OCI-LY3 (cell line): Measurements from ENCODE around the gene ARL8A.
A peak's percentile ranks its signal among the peaks of the same experiment; 100 is the strongest.

Experiments
- H2AFZ ChIP-seq: fragments of 200-600, 300-600 bp; shearing (Covaris generic); 2 replicates; pipeline ENCODE4 v1.6.0; 2014; ENCODE audit warnings: antibody characterized with exemption, low read depth, low read length
- H3K27ac ChIP-seq: fragments of 200-600, 300-600 bp; sonication (generic); 2 replicates; pipeline ENCODE4 v1.5.1; 2014; ENCODE audit warnings: mild to moderate bottlenecking, low read length, moderate library complexity, mixed read lengths
- H3K27me3 ChIP-seq: fragments of 200-600, 300-600 bp; sonication (generic); 2 replicates; pipeline ENCODE4 v1.6.1; 2014; ENCODE audit warnings: low read depth, low read length, mixed read lengths
- H3K36me3 ChIP-seq: fragments of 200-600, 300-600 bp; sonication (generic); replicated peaks from 2 replicates; pipeline ENCODE3; 2014; ENCODE audit warnings: low read depth, low read length, mixed read lengths
- H3K4me1 ChIP-seq: fragments of 300-600, 200-600 bp; sonication (generic); 2 replicates; pipeline ENCODE4 v1.6.1; 2014; ENCODE audit warnings: low read length, mixed read lengths
- H3K4me2 ChIP-seq: fragments of 200-600, 300-600 bp; sonication (generic); 2 replicates; pipeline ENCODE4 v1.6.1; 2014; ENCODE audit warnings: low read length, mixed read lengths
- H3K4me3 ChIP-seq: fragments of 300-600, 200-600 bp; sonication (generic); 2 replicates; pipeline ENCODE4 v1.5.1; 2014; ENCODE audit warnings: antibody characterized with exemption, mild to moderate bottlenecking, low read length, moderate library complexity
- H3K79me2 ChIP-seq: fragments of 300-600, 200-600 bp; shearing (Covaris generic); 2 replicates; pipeline ENCODE4 v1.6.1; 2014; ENCODE audit warnings: mild to moderate bottlenecking, low read length, mixed read lengths
- H3K9ac ChIP-seq: fragments of 300-600, 200-600 bp; shearing (Covaris generic); 2 replicates; pipeline ENCODE4 v1.6.0; 2014; ENCODE audit warnings: mild to moderate bottlenecking, low read length, moderate library complexity
- H3K9me3 ChIP-seq: fragments of 200-600, 300-600 bp; shearing (Covaris generic); 2 replicates; pipeline ENCODE4 v1.6.1; 2014; ENCODE audit warnings: low read length, mixed read lengths; ENCODE audit not compliant: insufficient read depth
- H4K20me1 ChIP-seq: fragments of 200-600, 300-600 bp; sonication (generic); 2 replicates; pipeline ENCODE4 v1.6.1; 2016; ENCODE audit warnings: low read length, mixed read lengths; ENCODE audit not compliant: insufficient read depth
- CTCF ChIP-seq: fragments of 200-600, 300-600 bp; sonication (generic); IDR thresholded peaks from 2 replicates; pipeline ENCODE4 v1.5.1; 2014; ENCODE audit warnings: antibody characterized with exemption, low read length, low read depth
- EZH2phosphoT487 ChIP-seq: fragments of 200-600 bp; shearing (Covaris generic); IDR thresholded peaks from 2 replicates; pipeline ENCODE4 v1.6.1; 2018; ENCODE audit warnings: antibody characterized with exemption, mixed run types, low read depth

The ARL8A gene

GRCh38 chr1:202121006-202121405 is 23.5 kb downstream of the ARL8A start:
- H3K9me3 ChIP-seq = no peaks in the 10 kb centered on the region
- H3K27me3 ChIP-seq = peaks cover 27% of the 10 kb centered on the region
- H2AFZ ChIP-seq = no peak overlapping the region
- H3K9ac ChIP-seq = no peak overlapping the region
- H3K4me2 ChIP-seq = no peak overlapping the region
- no peak overlapping the region for H3K27ac ChIP-seq
- no peaks in the 10 kb centered on the region for H4K20me1 ChIP-seq
- no peaks in the 10 kb centered on the region for H3K36me3 ChIP-seq
- TF ChIP-seq EZH2phosphoT487 (no peak), CTCF (no peak)
- peaks cover 5% of the 10 kb centered on the region for H3K4me1 ChIP-seq
- no peaks in the 10 kb centered on the region for H3K79me2 ChIP-seq
- H3K4me3 ChIP-seq = no peak overlapping the region

GRCh38 chr1:202117898-202118371 is 26.6 kb downstream of the ARL8A start:
- Histone ChIP-seq H3K79me2 (no peaks in the 10 kb centered on the region), H2AFZ (no peak overlapping the region), H4K20me1 (no peaks in the 10 kb centered on the region), H3K4me3 (no peak overlapping the region), H3K9ac (no peak overlapping the region), H3K4me1 (peaks cover 23% of the 10 kb centered on the region), H3K9me3 (no peaks in the 10 kb centered on the region), H3K36me3 (no peaks in the 10 kb centered on the region), H3K4me2 (no peak overlapping the region), H3K27me3 (peaks cover 16% of the 10 kb centered on the region), H3K27ac (no peak overlapping the region)
- no peak for TF ChIP-seq CTCF
- no peak for TF ChIP-seq EZH2phosphoT487

- no peak overlapping the region for H3K27ac ChIP-seq
- H3K4me3 ChIP-seq = no peak overlapping the region
Observed at GRCh38 chr1:202116287-202116686, 28.2 kb downstream of the ARL8A start.

GRCh38 chr1:202113690-202114300 is 30.7 kb downstream of the ARL8A start:
- Histone ChIP-seq H3K27ac (peak overlapping the region; percentile 14; the same call in 1 of the 2 replicates), H2AFZ (no peak overlapping the region), H3K4me3 (peak overlapping the region; percentile 7; the same call in 1 of the 2 replicates), H3K9me3 (no peaks in the 10 kb centered on the region), H3K27me3 (0 out of 2 replicates have a peak, but pooled peaks cover 9% of the 10 kb centered on the region), H3K79me2 (no peaks in the 10 kb centered on the region), H3K36me3 (no peaks in the 10 kb centered on the region), H3K9ac (no peak overlapping the region), H3K4me2 (peak overlapping the region; percentile 52), H3K4me1 (peaks cover 22% of the 10 kb centered on the region), H4K20me1 (no peaks in the 10 kb centered on the region)
- no peak for TF ChIP-seq CTCF
- no peak for TF ChIP-seq EZH2phosphoT487

More at GRCh38 chr1:202116287-202116686, 28.2 kb downstream of the ARL8A start:
- no peaks in the 10 kb centered on the region for H3K36me3 ChIP-seq
- H3K4me2 ChIP-seq = no peak overlapping the region
- TF ChIP-seq EZH2phosphoT487 (no peak), CTCF (no peak)
- no peaks in the 10 kb centered on the region for H4K20me1 ChIP-seq
- H3K4me1 ChIP-seq = peaks cover 23% of the 10 kb centered on the region
- no peak overlapping the region for H2AFZ ChIP-seq
- H3K9me3 ChIP-seq = no peaks in the 10 kb centered on the region
- H3K9ac ChIP-seq = no peak overlapping the region
- H3K27me3 ChIP-seq = peaks cover 13% of the 10 kb centered on the region
- no peaks in the 10 kb centered on the region for H3K79me2 ChIP-seq
